GM21367 (cell line): ENCODE measurements around the gene MRTFB.

ENCODE experiments used
- ATAC-seq: cut with Tn5 transposase; IDR thresholded peaks from one replicate; pipeline ENCODE4 v1.9.1; 2021; ENCODE audit not compliant: unreplicated experiment

Gene MRTFB

DNA sequence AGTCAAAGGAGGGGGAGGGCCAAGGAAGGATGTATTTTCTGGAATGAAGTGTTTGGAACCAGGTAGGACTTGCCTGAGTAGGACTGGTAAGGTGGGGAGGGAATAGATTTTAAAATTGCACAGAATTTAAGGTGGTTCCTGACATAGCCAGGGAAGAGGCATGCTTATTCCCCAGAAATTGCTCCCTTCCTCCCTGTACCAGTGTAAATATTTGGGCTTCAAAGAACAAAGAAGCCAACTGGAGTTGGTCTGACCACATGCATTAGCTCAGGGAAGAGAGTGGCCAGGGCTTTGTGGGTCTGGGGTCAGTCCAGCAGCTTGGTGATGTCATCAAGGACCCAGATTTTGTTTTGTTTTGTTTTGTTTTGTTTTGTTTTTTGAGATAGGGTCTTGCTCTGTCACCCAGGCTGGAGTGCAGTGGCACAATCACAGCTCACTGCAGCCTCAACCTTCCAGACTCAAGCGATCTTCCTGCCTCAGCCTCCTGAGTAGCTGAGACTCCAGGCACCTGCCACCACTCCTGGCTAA, 9.3 kb upstream of the MRTFB start:
- no peak for ATAC-seq

DNA sequence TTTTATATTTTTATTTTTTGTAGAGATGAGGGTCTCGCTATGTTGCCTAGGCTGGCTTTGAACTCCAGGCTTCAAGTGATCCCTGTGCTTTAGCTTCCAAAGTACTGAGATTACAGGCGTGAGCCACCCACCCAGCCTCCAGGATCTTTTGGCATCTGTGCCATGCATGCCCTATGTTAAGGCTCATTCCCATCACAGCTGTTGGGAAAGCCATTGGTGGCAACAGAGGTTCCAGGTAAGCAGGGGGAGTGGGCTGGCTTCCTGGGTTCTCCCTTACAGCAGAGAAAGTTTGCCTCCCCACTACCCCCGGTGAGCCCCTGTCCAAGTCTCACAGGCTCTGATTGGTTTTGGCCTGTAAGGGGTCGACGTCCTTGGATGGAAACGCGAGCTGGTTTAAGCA, 8.9 kb upstream of the MRTFB start:
- ATAC-seq: no peak

DNA sequence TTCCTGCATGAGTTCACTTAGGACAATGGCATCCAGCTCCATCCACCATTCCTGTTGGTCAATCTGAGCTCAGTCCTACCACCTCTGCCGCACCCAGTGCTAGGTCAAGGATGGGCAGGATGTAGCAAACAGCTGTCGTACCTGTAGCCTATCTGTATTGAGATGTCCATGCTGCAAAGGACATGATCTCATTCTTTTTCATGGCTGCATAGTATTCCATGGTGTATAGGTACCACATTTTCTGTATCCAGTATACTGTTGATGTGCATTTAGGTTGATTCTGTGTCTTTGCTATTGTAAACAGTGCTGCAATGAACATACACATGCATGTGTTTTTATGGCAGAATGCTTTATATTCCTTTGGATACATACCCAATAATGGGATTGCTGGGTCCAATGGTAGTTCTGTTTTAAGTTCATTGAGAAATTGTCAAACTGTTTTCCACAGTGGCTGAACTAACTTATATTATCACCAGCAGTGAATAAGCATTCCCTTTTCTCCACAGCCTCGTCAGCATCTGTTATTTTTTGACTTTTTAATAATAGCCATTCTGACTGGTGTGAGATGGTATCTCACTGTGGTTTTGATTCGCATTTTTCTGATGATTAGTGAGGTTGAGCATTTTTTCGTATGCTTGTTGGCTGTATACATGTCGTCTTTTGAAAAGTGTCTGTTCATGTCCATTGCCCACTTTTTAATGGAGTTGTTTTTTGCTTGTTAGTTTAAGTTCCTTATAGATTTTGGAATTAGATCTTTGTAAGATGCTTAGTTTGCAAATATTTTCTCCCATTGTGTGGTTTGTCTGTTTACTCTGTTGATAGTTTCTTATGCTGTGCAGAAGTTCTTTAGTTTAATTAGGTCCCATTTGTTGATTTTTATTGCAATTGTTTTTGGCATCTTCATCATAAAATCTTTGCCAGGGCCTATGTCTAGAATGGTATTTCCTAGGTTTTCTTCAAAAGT, 7.2 kb upstream of the MRTFB start:
- ATAC-seq: no peak

DNA sequence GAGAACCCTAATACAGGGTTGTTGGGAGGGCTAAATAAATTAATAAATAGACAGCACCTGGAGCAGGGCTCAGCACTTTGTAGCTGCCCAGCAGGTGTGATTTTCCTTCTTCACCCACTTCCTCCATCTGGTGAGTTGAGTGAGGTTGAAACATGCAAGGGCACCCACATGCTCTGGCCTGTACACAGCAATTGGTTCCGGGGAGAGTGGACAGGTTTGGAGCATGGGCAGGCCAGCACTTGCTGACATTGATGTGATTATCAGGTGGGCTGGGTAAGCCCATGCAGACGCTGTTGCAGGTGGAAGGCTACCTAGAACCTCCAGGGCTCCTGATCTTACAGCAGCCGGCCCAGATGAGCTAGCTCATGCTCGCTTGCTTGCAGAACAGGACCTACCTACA, 1.3 kb upstream of the MRTFB start:
- ATAC-seq: no peak

DNA sequence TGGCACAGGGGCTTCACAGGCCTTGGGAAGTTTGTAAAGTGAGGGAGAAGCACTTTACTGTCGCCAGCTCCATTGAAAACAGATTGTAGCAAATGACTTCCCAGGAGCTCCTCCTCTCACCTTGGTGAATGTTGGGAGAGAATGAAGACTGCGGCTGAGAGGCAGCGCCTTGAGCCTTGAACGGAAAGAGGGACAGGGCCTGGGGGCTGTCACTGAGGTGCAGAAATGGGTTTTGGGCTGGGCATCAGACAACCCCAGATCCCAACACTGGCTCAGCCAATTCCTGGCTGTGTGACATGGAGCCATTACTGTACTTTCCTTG, 603 bp upstream of the MRTFB start:
- no peak for ATAC-seq

DNA sequence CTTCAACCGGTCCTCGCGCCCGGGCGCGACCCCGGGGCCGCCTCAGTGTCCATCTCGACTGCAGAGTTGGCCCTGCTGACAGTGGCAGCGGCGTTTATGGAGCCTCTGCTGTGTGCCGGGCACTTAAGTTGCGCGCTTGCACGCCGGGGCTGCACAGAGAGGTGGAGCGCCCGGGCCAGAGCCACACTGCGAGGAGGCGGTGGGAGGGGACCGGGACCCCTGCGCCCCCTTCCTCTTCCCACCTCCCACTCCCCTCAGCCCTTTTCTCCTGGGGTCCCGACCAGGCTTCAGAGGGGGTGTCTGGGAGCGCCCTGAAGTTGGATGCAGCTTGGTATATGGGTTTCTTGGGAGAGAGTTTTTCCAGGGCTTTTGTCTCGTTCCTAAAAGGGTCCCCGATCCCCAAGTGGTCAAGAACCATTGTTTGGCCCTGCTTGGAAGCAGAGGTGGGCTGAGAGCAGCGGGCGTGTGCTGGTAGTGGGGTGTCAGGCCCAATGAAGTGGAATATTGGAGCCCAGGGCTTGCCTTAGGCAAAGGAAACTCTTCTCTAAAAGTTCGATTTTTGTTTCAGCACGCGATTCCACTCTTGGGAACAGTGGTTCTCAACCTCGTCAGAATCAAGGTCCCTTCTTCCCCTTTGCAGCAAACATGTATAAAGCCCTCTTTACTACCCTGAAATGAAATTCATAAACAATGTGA, 605 bp downstream of the MRTFB start:
- ATAC-seq: peak; percentile 20

DNA sequence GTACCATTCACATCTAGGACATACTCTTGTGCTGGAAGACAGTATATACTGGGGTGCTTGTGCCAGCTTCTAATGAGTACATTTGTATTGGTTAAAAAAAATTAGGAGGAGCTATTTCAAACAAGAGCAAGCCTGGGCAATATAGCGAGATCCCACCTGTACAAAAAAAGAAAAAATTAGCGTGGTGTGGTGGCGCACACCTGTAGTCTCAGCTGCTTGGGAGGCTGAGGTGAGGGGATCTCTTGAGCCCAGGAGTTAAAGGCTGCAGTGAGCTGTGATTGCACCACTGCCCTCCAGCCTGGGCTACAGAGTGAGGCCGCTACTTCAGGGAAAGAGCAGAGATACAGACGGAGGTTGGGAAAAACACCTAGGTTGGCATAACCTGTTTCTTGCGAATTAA, 1.2 kb downstream of the MRTFB start:
- no peak for ATAC-seq

DNA sequence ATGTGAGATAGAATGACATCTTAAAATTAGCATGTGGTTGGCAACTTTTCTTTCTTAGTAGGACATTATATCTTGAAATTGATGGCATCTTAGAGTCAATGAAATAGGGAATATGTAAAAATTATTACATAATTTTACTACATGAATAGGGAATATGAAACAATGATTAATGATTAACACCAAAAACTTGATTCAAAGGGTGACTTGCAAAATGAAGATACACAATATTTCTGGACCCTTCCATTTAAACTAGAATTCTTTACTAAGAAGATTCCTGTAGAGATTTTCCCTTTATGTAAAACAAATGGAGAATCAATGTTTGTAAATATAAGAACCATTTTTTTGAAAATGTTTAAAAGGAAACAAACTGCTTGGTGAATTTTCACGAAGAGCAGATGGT, 3.4 kb downstream of the MRTFB start:
- no peak for ATAC-seq

DNA sequence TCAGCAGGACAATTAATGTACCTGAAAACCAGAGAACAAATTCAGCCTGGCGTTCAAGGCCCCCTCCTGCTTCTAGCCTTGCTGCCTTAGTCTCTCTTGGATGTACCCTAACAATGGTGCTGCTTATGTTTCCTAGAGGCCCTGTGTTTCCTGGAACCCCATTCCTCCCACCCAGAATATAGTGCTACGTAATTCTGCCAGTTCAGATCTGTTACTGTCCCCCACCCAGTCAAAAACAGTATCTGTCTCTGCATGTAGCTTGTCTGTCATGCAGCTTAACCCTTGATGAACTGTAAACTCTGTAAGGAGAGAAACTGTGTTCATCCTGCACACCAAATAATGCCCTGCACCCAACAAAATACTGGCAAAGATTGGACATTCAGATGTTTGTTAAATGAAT, 6.8 kb downstream of the MRTFB start:
- no peak for ATAC-seq

DNA sequence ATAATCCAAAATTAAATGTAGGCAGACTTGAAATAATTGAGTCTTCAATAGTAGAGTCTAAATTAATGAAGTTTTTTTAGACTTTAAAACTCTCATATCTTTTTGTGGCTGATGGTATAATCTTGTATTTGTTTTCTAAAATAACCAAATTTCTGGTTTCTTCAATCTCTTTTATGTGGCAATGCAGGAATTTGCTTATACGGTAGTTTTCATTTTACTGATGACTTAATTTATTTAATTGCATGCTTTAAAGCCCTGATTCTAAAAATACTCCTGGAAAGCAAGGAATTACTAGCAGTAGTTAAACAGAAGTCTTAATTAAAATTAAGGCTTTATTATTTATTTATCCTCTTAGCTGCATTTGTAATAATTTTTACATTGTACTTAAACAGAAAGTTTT, 15.4 kb downstream of the MRTFB start:
- ATAC-seq: no peak

DNA sequence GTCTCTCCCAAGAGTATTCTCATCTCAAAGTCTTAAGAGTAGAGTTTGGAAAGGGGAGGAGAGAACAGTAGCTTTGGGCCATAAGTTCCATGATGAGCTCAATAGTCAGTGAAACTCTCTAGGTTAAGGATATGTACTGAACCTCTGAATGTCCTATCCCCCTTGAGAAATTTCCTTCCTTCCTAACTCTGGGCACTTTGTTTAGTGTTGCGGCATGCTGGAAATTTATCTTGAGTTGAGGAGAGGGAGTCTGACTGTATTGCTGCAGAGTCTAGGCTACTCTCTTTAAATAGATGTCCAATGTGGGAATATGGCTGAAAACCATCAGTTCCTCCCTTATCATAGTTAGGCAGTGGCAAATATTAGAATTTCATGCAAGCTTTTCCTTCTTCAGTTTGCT, 16.1 kb downstream of the MRTFB start:
- ATAC-seq: no peak

DNA sequence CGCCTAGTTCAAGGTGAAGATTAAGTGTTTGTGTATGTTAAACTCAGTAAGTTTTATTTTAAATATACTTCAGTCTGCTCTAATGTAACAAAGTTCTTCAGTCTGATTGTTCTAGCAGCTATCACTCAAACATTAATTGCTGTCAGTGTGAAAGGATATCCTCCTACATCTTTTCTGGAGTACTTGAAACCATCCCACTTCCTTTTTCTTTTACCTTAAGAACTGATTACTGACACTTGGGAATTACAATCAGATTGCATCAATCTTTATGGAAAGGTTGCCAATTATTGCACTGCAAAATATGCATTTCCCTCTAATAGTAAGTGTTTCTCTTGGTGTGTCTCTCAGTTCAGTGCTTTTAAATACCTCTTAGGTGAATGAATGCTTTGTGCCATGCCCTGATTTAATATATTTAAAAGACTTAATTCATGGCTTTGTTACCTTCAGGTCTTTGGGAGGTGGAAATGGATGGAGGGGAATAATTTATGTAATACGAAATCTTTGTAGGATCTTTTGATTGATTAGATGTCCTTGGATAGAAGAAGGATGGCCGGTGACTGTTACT, 16.6 kb downstream of the MRTFB start:
- ATAC-seq: no peak

DNA sequence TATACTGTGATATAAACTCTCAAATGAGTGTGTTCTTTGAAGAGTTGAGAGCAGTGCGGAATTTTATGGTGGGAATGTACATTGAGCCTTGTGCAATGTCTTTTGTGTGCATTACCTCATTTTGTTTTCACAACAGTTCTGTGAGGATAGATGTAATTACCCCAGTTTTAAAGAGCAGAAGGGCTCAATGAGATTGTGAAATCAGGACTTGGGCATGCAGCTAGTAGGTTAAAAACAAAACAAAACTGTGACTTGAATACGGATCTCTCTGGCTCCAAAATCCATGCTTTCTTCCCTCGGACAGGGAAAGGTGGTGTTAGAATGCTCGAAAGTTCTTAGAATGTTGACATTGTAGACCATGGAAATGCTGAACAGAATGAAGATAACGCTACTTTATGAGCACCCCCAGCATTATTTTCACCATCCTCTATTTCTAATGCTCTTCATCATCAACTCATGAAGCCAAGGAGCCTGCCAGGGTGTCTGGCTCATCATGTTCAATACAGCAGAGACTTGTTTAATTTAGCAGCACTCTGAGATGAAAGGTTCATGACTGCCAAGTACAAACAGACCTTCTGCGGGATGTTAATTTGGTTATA, 17.1 kb downstream of the MRTFB start:
- no peak for ATAC-seq

DNA sequence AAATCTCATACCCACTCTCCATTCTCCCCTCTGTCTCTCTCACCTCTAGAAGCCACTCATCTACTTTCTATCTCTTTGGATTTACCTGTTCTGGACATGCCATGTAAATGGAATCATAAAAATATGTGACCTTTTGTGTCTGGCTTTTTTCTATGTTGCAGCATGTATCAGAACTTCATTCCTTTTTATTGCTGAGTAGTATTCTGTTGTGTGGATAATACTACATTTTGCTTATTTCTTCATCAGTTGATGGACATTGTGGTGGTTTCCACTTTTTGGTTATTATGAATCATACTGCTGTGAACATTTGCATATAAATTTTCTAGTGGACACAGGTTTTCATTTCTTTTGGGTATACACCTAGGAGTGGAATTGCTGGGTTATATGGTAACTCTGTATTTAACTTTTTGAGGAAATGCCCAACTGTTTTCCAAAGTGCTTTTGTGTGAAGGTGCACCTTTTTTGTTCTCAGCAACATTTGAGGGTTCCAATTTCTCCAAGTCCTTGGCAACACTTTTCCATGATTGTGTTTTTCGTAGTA, 18.2 kb downstream of the MRTFB start:
- no peak for ATAC-seq

DNA sequence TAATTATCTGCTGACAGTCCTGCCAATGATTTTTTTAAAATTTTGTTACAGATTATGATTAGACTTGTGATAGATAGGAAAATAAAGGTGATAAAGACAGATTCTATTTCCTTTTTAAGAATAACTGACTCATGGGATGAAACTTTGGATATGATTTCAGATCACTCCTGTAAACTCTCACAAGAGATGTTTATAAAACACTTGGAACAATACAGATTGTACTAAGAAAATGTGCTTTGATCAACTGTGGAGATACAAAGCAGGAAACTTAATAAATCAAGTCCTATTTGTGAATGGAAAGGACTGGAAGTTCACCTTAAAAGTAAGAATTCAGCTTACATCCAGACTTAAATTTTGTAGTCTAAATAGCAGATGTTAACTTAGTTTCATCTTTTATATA, 21.4 kb downstream of the MRTFB start:
- ATAC-seq: no peak

DNA sequence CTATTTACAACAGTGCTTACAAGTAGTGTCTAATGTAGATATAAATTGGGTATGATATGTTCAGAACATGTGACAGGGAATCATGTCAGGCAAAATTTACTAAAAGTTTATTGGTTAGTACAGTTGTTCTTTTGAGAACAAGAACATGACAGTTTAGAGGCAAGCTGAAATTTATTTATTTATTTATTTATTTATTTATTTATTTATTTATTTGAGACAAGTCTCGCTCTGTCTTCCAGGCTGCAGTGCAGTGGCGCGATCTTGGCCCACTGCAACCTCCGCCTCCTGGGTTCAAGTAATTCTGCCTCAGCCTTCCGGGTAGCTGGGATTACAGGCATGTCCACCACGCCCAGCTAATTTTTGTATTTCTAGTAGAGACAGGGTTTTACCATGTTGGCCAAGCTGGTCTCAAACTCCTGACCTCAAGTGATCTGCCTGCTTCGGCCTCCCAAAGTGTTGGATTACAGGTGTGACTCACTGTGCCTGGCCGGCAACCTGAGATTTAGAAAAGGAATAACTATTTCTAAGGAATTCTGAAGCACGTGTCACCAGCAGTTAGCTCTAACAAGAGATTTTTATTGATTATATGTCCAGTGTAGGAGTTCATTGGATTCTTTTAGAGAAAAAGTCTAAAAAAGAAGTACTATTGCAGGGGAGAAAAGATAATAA, 24.9 kb downstream of the MRTFB start:
- no peak for ATAC-seq

DNA sequence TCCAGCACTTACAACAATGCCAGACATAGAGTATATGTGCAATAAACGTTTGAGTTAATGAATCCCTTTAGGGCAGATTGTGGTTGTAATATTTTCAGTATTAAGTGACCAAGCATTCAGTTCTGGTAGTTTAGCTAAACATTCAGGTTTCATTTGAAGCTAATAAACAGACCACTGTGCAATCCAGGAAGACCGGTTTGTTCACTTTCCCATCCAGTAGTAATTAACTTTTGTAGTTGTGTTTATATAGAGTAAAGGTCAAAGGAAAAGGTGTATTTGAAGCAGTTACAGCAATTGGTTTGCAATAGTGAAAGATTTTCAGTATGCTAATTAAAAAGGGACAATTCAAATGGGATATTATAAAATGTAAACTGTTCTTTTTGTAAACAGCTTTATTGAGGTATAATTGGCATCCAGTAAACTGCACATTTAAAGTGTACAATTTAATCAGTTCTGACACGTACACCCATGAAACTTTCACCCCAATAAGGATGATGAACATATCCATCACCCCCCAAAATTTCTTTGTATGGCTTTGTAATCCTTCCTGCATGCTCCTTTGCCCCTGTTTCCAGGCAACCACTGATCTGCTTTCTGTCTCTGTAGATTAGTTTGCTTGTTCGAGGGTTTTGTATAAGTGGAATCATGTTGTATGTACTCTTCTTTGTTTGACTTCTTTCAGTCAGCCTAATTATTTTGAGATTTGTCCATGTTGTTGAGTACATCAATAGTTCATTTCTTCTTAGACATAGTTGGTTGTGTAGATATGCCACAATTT, 26.3 kb downstream of the MRTFB start:
- ATAC-seq: no peak

DNA sequence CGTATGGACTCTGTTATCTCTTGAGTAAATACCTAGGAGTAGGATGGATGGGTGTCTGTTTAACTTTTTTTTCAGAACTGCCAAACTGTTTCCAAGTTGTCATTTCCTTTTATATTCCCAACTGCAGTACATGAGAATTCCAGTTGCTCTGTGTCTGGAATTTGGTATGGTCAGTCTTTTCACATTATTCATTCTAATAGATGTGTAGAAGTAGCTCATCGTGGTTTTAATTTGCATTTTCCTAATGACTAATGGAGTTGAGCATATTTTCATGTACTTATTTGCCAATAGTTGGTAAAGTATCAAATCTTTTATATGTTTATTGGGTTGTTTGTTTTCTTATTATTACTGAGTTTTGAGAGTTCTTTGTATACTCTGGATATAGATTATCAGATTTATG, 27.0 kb downstream of the MRTFB start:
- ATAC-seq: no peak

DNA sequence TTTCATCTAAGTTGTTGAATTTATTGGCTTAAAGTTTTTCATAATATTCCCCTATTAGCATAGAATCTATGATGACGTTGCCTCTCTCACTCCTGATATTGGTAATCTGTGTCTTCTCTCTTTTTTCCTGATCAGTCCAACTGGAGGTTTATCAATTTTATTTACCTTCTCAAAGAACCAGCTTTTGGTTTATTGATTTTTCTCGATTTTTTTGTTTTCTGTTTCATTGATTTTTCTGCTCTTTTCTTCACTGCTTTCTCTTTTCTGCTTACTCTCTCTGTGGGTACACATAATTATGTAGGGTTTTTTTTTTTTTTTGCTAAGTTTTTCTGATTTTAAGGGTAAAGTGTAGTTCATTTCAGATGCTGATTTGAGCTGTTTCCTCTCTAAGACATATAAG, 29.7 kb downstream of the MRTFB start:
- no peak for ATAC-seq

DNA sequence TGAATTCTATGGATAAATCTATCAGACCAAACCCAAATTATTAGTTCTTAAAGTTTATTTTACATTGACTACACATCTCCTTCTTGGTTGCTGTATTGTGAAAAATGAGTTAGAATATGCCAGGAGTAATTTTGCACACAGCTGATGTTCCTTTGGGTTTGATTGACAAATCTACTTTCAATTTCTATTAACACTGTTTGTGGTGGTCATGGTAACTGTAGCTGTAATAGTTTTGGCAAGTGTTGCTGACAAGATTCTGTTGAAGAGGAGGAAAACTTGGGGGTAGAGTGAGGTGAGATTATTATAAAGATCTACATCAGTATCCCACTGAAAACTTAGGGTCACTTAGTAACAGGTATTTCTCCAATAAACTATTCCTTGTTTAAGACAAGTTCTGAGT, 30.3 kb downstream of the MRTFB start:
- ATAC-seq: no peak
